Adrenal gland (tissue), 5 donors: ENCODE data around the gene TCF12.

ENCODE experiments used
- POLR2A ChIP-seq, 2 donors: fragments of 450-650 bp; IDR thresholded peaks; one replicate each; pipeline ENCODE4 v1.6.1; 2017; ENCODE audit warnings: antibody characterized with exemption in 2 of 2, mild to moderate bottlenecking in 2 of 2, moderate library complexity in 1 of 2
- TF ChIP-seq, protein P1 (sequence below), 6 experiments: fragments of 450-650 bp in 4 of 6; fragments of 200-600 bp in 2 of 6; sonication (generic) in 1 of 6; IDR thresholded peaks; 1 replicate in 5 of 6; 2 replicates in 1 of 6; pipeline versions ENCODE4 v1.5.1 to v1.8.0; 2016 to 2021; ENCODE audit warnings: antibody characterized with exemption in 6 of 6, mild to moderate bottlenecking in 2 of 6, moderate library complexity in 1 of 6
- donor health status: DM: no; HTN: no; CAD: no.

DNA sequence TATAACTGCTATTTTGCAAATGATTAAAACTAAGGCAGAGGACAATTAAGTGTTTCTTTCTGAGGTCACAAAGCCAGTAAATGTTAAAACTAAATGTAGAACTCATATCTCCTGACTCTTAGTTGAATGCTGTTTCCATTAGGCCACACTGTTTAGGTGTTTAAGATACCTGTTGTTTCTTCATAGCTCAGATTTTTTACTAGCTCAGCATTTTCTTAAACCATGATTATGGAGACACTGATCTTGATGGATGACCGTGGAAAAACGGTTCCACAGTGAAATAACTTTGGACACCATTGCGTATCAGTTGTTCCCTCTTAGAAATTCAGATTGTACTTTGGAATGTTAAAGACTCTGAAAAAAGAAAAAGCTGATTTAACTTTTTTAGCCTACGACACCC, 177.5 kb downstream of the TCF12 start:
- TF ChIP-seq, protein P1, sequence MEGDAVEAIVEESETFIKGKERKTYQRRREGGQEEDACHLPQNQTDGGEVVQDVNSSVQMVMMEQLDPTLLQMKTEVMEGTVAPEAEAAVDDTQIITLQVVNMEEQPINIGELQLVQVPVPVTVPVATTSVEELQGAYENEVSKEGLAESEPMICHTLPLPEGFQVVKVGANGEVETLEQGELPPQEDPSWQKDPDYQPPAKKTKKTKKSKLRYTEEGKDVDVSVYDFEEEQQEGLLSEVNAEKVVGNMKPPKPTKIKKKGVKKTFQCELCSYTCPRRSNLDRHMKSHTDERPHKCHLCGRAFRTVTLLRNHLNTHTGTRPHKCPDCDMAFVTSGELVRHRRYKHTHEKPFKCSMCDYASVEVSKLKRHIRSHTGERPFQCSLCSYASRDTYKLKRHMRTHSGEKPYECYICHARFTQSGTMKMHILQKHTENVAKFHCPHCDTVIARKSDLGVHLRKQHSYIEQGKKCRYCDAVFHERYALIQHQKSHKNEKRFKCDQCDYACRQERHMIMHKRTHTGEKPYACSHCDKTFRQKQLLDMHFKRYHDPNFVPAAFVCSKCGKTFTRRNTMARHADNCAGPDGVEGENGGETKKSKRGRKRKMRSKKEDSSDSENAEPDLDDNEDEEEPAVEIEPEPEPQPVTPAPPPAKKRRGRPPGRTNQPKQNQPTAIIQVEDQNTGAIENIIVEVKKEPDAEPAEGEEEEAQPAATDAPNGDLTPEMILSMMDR (IDR thresholded peaks at IDR 0.05), result no peak
- no peak for TF ChIP-seq POLR2A (IDR thresholded peaks at IDR 0.05)
